ENCODE data around the gene SSH2. TPM values are rescaled to one million over a fixed set of nuclear protein-coding genes. Genes with fewer than 3 reads are reported as not detected.

The SSH2 gene
- total RNA-seq, 4 donors from 2014 or later = 30.2 to 38.6 (median 35.5) TPM

GRCh38 chr17:29840884-29841283 is 89.1 kb downstream of the SSH2 start:
- TF ChIP-seq POLR2A (IDR thresholded peaks at IDR 0.05) = no peak
- no peak for TF ChIP-seq CTCF (IDR thresholded peaks at IDR 0.05)
- no peaks in the 10 kb centered on the region for H3K9me3 ChIP-seq
- peaks cover 5 to 13% of the 10 kb centered on the region in 2 donors for H3K4me1 ChIP-seq
- H3K36me3 ChIP-seq = no peaks in the 10 kb centered on the region
- no peaks in the 10 kb centered on the region for H3K27me3 ChIP-seq
- DNase-seq = no peak
- H3K4me3 ChIP-seq (replicated peaks in 1 of 3) = no peak overlapping the region
- intact Hi-C loops (cut with DNase I) = no loop called here
- no peak overlapping the region for H3K27ac ChIP-seq

GRCh38 chr17:29839656-29840055 is 90.4 kb downstream of the SSH2 start:
- no peak for TF ChIP-seq POLR2A (IDR thresholded peaks at IDR 0.05)
- TF ChIP-seq CTCF (IDR thresholded peaks at IDR 0.05) = no peak
- WGBS, 2 donors = 70 to 84% methylated on average over 1 of the region's 1 CpG
- Histone ChIP-seq H3K27me3 (no peaks in the 10 kb centered on the region), H3K27ac (no peak overlapping the region), H3K4me1 (peaks cover 7 to 20% of the 10 kb centered on the region in 2 donors), H3K36me3 (no peaks in the 10 kb centered on the region), H3K4me3 (replicated peaks in 1 of 3) (no peak overlapping the region), H3K9me3 (no peaks in the 10 kb centered on the region)
- no peak for DNase-seq
- intact Hi-C loops (cut with DNase I) = no loop called here

GRCh38 chr17:29838961-29839360 is 91.1 kb downstream of the SSH2 start:
- 77 to 92% methylated on average over 4 to 6 of the region's 6 CpGs for WGBS, 2 donors
- no peak overlapping the region for H3K27ac ChIP-seq
- no peaks in the 10 kb centered on the region for H3K27me3 ChIP-seq
- no peak for TF ChIP-seq CTCF (IDR thresholded peaks at IDR 0.05)
- TF ChIP-seq POLR2A (IDR thresholded peaks at IDR 0.05) = no peak
- DNase-seq = no peak
- no peak overlapping the region for H3K4me3 ChIP-seq (replicated peaks in 1 of 3)
- H3K9me3 ChIP-seq = no peaks in the 10 kb centered on the region
- H3K36me3 ChIP-seq = no peaks in the 10 kb centered on the region
- H3K4me1 ChIP-seq = peaks cover 4 to 16% of the 10 kb centered on the region in 2 donors
- intact Hi-C loops (cut with DNase I) = no loop called here

GRCh38 chr17:29837531-29837930 is 92.5 kb downstream of the SSH2 start:
- intact Hi-C loops (cut with DNase I) = no loop called here
- WGBS, 2 donors = 88 to 93% methylated on average over 4 to 7 of the region's 7 CpGs
- no peak overlapping the region for H3K4me3 ChIP-seq (replicated peaks in 1 of 3)
- peaks cover 4 to 16% of the 10 kb centered on the region in 2 donors for H3K4me1 ChIP-seq
- no peaks in the 10 kb centered on the region for H3K36me3 ChIP-seq
- no peak overlapping the region for H3K27ac ChIP-seq
- no peak for DNase-seq
- TF ChIP-seq POLR2A (IDR thresholded peaks at IDR 0.05) (no peak), CTCF (IDR thresholded peaks at IDR 0.05) (no peak)
- H3K9me3 ChIP-seq = no peaks in the 10 kb centered on the region
- H3K27me3 ChIP-seq = no peaks in the 10 kb centered on the region

GRCh38 chr17:29836643-29837042 is 93.4 kb downstream of the SSH2 start:
- no peak for TF ChIP-seq CTCF (IDR thresholded peaks at IDR 0.05)
- no peak for TF ChIP-seq POLR2A (IDR thresholded peaks at IDR 0.05)
- peaks cover 4 to 16% of the 10 kb centered on the region in 2 donors for H3K4me1 ChIP-seq
- H3K36me3 ChIP-seq = no peaks in the 10 kb centered on the region
- H3K9me3 ChIP-seq = no peaks in the 10 kb centered on the region
- no peak overlapping the region for H3K27ac ChIP-seq
- no peak overlapping the region for H3K4me3 ChIP-seq (replicated peaks in 1 of 3)
- 87 to 92% methylated on average over 5 of the region's 5 CpGs for WGBS, 2 donors
- intact Hi-C loops (cut with DNase I) = no loop called here
- no peak for DNase-seq
- H3K27me3 ChIP-seq = no peaks in the 10 kb centered on the region

All from thyroid gland (tissue), 4 donors.